ENCODE measurements around the gene POLA2. TPM values are rescaled to one million over a fixed set of nuclear protein-coding genes. Genes with fewer than 3 reads are reported as not detected.

Gene POLA2
- total and polyA plus RNA-seq, 4 donors: 4.5 to 14.2 (median 9.5) TPM

DNA sequence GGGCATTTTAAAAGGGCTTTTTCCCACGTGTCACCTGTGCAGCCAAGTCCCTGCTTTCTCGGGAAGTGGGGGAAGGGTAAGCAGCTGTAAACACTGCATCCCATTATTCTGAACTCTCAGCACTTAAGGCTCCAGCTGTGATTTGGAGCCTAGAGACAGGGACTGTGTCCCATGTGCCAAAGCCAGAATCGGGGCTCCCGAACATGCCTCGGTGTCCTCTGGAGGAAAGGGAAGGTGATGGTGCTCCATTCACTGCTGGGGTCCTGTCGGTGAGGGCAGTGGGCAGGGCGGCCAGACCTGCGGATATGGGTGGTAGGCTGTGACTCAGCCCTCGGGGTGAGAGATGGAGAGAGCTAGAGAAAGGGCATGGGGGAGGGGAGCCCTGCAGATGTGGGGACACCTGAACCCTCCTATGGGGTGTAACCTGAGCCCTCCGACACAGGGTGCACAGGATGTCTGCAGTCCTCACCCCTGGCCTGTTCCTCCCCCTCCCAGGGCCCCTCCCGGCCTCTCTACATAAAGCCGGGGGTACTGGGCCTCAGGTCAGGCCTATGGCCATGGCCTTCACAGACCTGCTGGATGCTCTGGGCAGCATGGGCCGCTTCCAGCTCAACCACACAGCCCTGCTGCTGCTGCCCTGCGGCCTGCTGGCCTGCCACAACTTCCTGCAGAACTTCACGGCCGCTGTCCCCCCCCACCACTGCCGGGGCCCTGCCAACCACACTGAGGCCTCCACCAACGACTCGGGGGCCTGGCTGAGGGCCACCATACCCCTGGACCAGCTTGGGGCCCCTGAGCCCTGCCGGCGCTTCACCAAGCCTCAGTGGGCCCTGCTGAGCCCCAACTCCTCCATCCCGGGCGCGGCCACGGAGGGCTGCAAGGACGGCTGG lies 48.2 kb upstream of the POLA2 start:
- H3K27ac ChIP-seq (ENCODE audit: low read depth in 1 of 2, low read length in 1 of 2): no peak overlapping the region
- no peaks in the 10 kb centered on the region for H3K9me3 ChIP-seq (ENCODE audit: control insufficient read depth in 4 of 4, insufficient read depth in 3 of 4, low read length in 3 of 4)
- peaks cover 0 to 5% (median 0%) of the 10 kb centered on the region in 5 donors for H3K4me1 ChIP-seq (ENCODE audit: control insufficient read depth in 5 of 5, insufficient read depth in 5 of 5, low read length in 5 of 5)
- no peaks in the 10 kb centered on the region for H3K27me3 ChIP-seq (ENCODE audit: control insufficient read depth in 3 of 3, insufficient read depth in 3 of 3, low read length in 2 of 3)
- DNase-seq (peak in 1 of 3 donors; percentile 4), ATAC-seq (ENCODE audit: insufficient read depth, low FRiP score) (no peak)
- H3K4me3 ChIP-seq: no peak overlapping the region
- 24 to 47% methylated on average over 25 to 26 of the region's 26 CpGs for WGBS, 2 donors
- H3K36me3 ChIP-seq (ENCODE audit: control insufficient read depth in 4 of 4, insufficient read depth in 4 of 4, low read length in 4 of 4): peaks cover 0 to 30% (median 9%) of the 10 kb centered on the region in 4 donors
- TF ChIP-seq, protein P1, sequence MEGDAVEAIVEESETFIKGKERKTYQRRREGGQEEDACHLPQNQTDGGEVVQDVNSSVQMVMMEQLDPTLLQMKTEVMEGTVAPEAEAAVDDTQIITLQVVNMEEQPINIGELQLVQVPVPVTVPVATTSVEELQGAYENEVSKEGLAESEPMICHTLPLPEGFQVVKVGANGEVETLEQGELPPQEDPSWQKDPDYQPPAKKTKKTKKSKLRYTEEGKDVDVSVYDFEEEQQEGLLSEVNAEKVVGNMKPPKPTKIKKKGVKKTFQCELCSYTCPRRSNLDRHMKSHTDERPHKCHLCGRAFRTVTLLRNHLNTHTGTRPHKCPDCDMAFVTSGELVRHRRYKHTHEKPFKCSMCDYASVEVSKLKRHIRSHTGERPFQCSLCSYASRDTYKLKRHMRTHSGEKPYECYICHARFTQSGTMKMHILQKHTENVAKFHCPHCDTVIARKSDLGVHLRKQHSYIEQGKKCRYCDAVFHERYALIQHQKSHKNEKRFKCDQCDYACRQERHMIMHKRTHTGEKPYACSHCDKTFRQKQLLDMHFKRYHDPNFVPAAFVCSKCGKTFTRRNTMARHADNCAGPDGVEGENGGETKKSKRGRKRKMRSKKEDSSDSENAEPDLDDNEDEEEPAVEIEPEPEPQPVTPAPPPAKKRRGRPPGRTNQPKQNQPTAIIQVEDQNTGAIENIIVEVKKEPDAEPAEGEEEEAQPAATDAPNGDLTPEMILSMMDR (IDR thresholded peaks at IDR 0.05; ENCODE audit: control extremely low read depth, extremely low read depth): no peak
- H3K9ac ChIP-seq (ENCODE audit: insufficient read depth in 1 of 2, low read length in 2 of 2): no peak overlapping the region

DNA sequence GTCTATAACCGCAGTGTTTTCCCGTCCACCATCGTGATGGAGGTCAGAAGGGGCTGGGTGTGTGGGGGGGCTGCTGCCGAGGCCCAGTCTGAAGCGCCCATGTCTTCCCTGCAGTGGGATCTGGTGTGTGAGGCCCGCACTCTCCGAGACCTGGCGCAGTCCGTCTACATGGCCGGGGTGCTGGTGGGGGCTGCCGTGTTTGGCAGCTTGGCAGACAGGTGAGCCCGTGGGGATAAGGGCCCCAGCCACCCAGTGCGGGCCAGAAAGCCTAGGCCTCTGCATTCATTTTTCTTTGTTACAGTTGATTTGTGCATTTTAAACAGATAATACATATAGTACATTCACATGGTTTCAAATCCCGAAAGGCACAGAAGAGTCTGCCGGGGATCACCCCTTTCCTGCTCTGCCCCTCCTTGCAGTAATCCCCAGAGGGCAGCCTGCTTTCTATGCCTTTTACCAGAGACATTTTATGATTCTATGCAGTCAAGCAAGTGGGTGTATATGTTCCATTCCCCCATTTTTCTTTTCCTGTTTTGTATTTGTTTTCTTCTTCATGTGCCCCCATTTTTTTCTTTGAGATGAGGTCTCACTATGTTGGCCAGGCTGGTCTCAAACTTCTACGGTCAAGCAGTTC lies 47.4 kb upstream of the POLA2 start:
- no peak overlapping the region for H3K9ac ChIP-seq (ENCODE audit: insufficient read depth in 1 of 2, low read length in 2 of 2)
- ATAC-seq (ENCODE audit: insufficient read depth, low FRiP score) (no peak), DNase-seq (no peak)
- no peaks in the 10 kb centered on the region for H3K27me3 ChIP-seq (ENCODE audit: control insufficient read depth in 3 of 3, insufficient read depth in 3 of 3, low read length in 2 of 3)
- no peak overlapping the region for H3K4me3 ChIP-seq
- no peak overlapping the region for H3K27ac ChIP-seq (ENCODE audit: low read depth in 1 of 2, low read length in 1 of 2)
- TF ChIP-seq, protein P1 (IDR thresholded peaks at IDR 0.05; ENCODE audit: control extremely low read depth, extremely low read depth): no peak
- H3K36me3 ChIP-seq (ENCODE audit: control insufficient read depth in 4 of 4, insufficient read depth in 4 of 4, low read length in 4 of 4): peaks cover 0 to 25% (median 6%) of the 10 kb centered on the region in 4 donors
- H3K9me3 ChIP-seq (ENCODE audit: control insufficient read depth in 4 of 4, insufficient read depth in 3 of 4, low read length in 3 of 4): no peaks in the 10 kb centered on the region
- peaks cover 0 to 5% (median 0%) of the 10 kb centered on the region in 5 donors for H3K4me1 ChIP-seq (ENCODE audit: control insufficient read depth in 5 of 5, insufficient read depth in 5 of 5, low read length in 5 of 5)
- WGBS, 2 donors: 58 to 74% methylated on average over 16 of the region's 16 CpGs

- Histone ChIP-seq H3K27ac (ENCODE audit: low read depth in 1 of 2, low read length in 1 of 2) (no peak overlapping the region), H3K27me3 (ENCODE audit: control insufficient read depth in 3 of 3, insufficient read depth in 3 of 3, low read length in 2 of 3) (no peaks in the 10 kb centered on the region), H3K9ac (ENCODE audit: insufficient read depth in 1 of 2, low read length in 2 of 2) (no peak overlapping the region), H3K4me1 (ENCODE audit: control insufficient read depth in 5 of 5, insufficient read depth in 5 of 5, low read length in 5 of 5) (peaks cover 0 to 5% (median 0%) of the 10 kb centered on the region in 5 donors), H3K4me3 (no peak overlapping the region), H3K9me3 (ENCODE audit: control insufficient read depth in 4 of 4, insufficient read depth in 3 of 4, low read length in 3 of 4) (no peaks in the 10 kb centered on the region), H3K36me3 (ENCODE audit: control insufficient read depth in 4 of 4, insufficient read depth in 4 of 4, low read length in 4 of 4) (peaks cover 0 to 12% (median under 1%) of the 10 kb centered on the region in 4 donors)
- ATAC-seq (ENCODE audit: insufficient read depth, low FRiP score) (no peak), DNase-seq (peak in 1 of 3 donors; percentile 11)
- TF ChIP-seq, protein P1 (IDR thresholded peaks at IDR 0.05; ENCODE audit: control extremely low read depth, extremely low read depth): no peak
- 89 to 92% methylated on average over 24 of the region's 24 CpGs for WGBS, 2 donors
These were observed 46.2 kb upstream of the POLA2 start for GRCh38 chr11:65215441-65216076.

Data from lung (tissue), 12 donors.